H1 (cell line): Measurements from ENCODE around the gene DLL4. TPM values are rescaled to one million over a fixed set of nuclear protein-coding genes. Genes with fewer than 3 reads are reported as not detected.

ENCODE experiments used
- CTCF ChIA-PET: fragments of 300-600 bp; sonication (Branson Sonifier 250); formaldehyde crosslinking; loops from one replicate; lab custom pipeline; 2021; ENCODE audit not compliant: partially characterized antibody; lab: Charles Lee
- POLR2A ChIA-PET: fragments of 300-600 bp; sonication (Branson Sonifier 250); formaldehyde crosslinking; loops from one replicate; lab custom pipeline; 2021; ENCODE audit warnings: inconsistent platforms; ENCODE audit not compliant: partially characterized antibody; lab: Charles Lee
- DNase-seq, 2 experiments: peaks; one replicate each; pipeline versions ENCODE4 v3.0.0 to v3.0.0-alpha.2; 2010 to 2022; ENCODE audit warnings: low spot score in 2 of 2, low read depth in 1 of 2, mixed read lengths in 1 of 2
- FAIRE-seq: peaks from 2 replicates; lab custom pipeline; 2011; peaks lifted over from hg19 to GRCh38; lab: Jason Lieb, UNC
- H2AFZ ChIP-seq: 2 replicates; pipeline ENCODE4 v1.8.1; 2012; ENCODE audit warnings: low read length, inconsistent platforms
- H2AK5ac ChIP-seq: 2 replicates; pipeline ENCODE4 v1.6.1; 2013; ENCODE audit warnings: low read depth, low read length
- H2BK120ac ChIP-seq: replicated peaks from 2 replicates; pipeline ENCODE3; 2013; ENCODE audit warnings: low read depth, low read length, inconsistent platforms
- H2BK12ac ChIP-seq: 2 replicates; pipeline ENCODE4 v1.6.1; 2013; ENCODE audit warnings: low read depth, low read length
- H2BK15ac ChIP-seq: 2 replicates; pipeline ENCODE4 v1.6.1; 2013; ENCODE audit warnings: low read length
- H2BK20ac ChIP-seq: 2 replicates; pipeline ENCODE4 v1.6.1; 2013; ENCODE audit warnings: low read length
- H2BK5ac ChIP-seq: 2 replicates; pipeline ENCODE4 v1.6.1; 2013; ENCODE audit warnings: low read depth, low read length
- H3K14ac ChIP-seq: 2 replicates; pipeline ENCODE4 v1.6.1; 2013; ENCODE audit warnings: inconsistent platforms; ENCODE audit not compliant: insufficient read length
- H3K18ac ChIP-seq: 2 replicates; pipeline ENCODE4 v1.6.1; 2013; ENCODE audit warnings: low read length; ENCODE audit errors: extremely low read depth
- H3K23ac ChIP-seq: 2 replicates; pipeline ENCODE4 v1.6.1; 2013; ENCODE audit warnings: inconsistent platforms; ENCODE audit not compliant: insufficient read length
- H3K23me2 ChIP-seq: 2 replicates; pipeline ENCODE4 v1.6.1; 2013; ENCODE audit warnings: low read depth, low read length
- H3K27ac ChIP-seq: 2 replicates; pipeline ENCODE4 v1.6.1; 2011; ENCODE audit warnings: low read depth, low read length, inconsistent platforms
- H3K27me3 ChIP-seq, 4 experiments: replicated peaks in 1 of 4; 1 replicate in 1 of 4; 2 replicates in 3 of 4; pipeline versions ENCODE4 v1.6.1 to v1.8.1; 2011 to 2013; ENCODE audit warnings: low read length in 3 of 4, mild to moderate bottlenecking in 3 of 4, inconsistent platforms in 2 of 4, mixed read lengths in 2 of 4, moderate library complexity in 1 of 4; ENCODE audit not compliant: control insufficient read depth in 3 of 4, insufficient read depth in 3 of 4; ENCODE audit errors: extremely low read depth in 1 of 4
- H3K36me3 ChIP-seq, 4 experiments: 2 replicates each; pipeline versions ENCODE4 v1.6.1 to v1.8.1; 2011 to 2013; ENCODE audit warnings: mild to moderate bottlenecking in 4 of 4, low read length in 3 of 4, moderate library complexity in 2 of 4, control low read depth in 1 of 4, inconsistent platforms in 1 of 4; ENCODE audit not compliant: insufficient read depth in 4 of 4, control insufficient read depth in 2 of 4
- H3K4ac ChIP-seq: replicated peaks from 2 replicates; pipeline ENCODE3; 2013; ENCODE audit warnings: low read length, low read depth, mixed read lengths, inconsistent platforms; ENCODE audit not compliant: insufficient read length
- H3K4me1 ChIP-seq, 4 experiments: replicated peaks in 1 of 4; 1 replicate in 1 of 4; 2 replicates in 3 of 4; pipeline versions ENCODE4 v1.6.1 to v1.8.1; 2011 to 2013; ENCODE audit warnings: low read length in 3 of 4, inconsistent platforms in 2 of 4, mixed read lengths in 1 of 4; ENCODE audit not compliant: insufficient read depth in 4 of 4, control insufficient read depth in 3 of 4
- H3K4me2 ChIP-seq, 2 experiments: 2 replicates each; pipeline versions ENCODE4 v1.6.1 to v1.8.1; 2011 to 2013; ENCODE audit warnings: low read depth in 2 of 2, low read length in 2 of 2, control low read depth in 1 of 2, inconsistent platforms in 1 of 2, mild to moderate bottlenecking in 1 of 2; ENCODE audit not compliant: insufficient read depth in 1 of 2
- H3K4me3 ChIP-seq, 4 experiments: fragments of 200-600, 300-600 bp in 1 of 4; sonication (generic), shearing (Covaris generic), sonication (Bioruptor Twin) in 1 of 4; 2 replicates each; pipeline versions ENCODE4 v1.5.1 to v1.8.1; 2011 to 2016; ENCODE audit warnings: low read length in 4 of 4, low read depth in 3 of 4, control low read depth in 2 of 4, inconsistent platforms in 2 of 4, mild to moderate bottlenecking in 2 of 4, mixed read lengths in 1 of 4, moderate library complexity in 1 of 4; ENCODE audit not compliant: insufficient read depth in 2 of 4; ENCODE audit errors: extremely low read depth in 1 of 4
- H3K56ac ChIP-seq: replicated peaks from 2 replicates; pipeline ENCODE3; 2013; ENCODE audit warnings: low read depth, mild to moderate bottlenecking, mixed read lengths, low read length, inconsistent platforms; ENCODE audit not compliant: insufficient read length
- H3K79me1 ChIP-seq: 2 replicates; pipeline ENCODE4 v1.6.1; 2013; ENCODE audit warnings: low read depth, low read length, control low read depth
- H3K79me2 ChIP-seq, 2 experiments: 2 replicates each; pipeline versions ENCODE4 v1.6.1 to v1.8.1; 2012 to 2013; ENCODE audit warnings: low read length in 2 of 2, mild to moderate bottlenecking in 2 of 2, inconsistent platforms in 1 of 2; ENCODE audit not compliant: insufficient read depth in 2 of 2, control insufficient read depth in 1 of 2
- H3K9ac ChIP-seq, 4 experiments: replicated peaks in 1 of 4; 1 replicate in 1 of 4; 2 replicates in 3 of 4; pipeline versions ENCODE4 v1.6.1 to v1.8.1; 2011 to 2013; ENCODE audit warnings: low read depth in 3 of 4, low read length in 3 of 4, control low read depth in 2 of 4, mild to moderate bottlenecking in 2 of 4, moderate library complexity in 2 of 4, inconsistent platforms in 1 of 4; ENCODE audit errors: extremely low read depth in 1 of 4
- H3K9me3 ChIP-seq, 2 experiments: 2 replicates each; pipeline versions ENCODE4 v1.6.1 to v1.8.1; 2012 to 2013; ENCODE audit warnings: mild to moderate bottlenecking in 2 of 2, moderate library complexity in 2 of 2, control low read depth in 1 of 2, inconsistent platforms in 1 of 2, low read depth in 1 of 2, low read length in 1 of 2, mixed read lengths in 1 of 2; ENCODE audit not compliant: insufficient read depth in 2 of 2
- H4K20me1 ChIP-seq, 2 experiments: replicated peaks in 1 of 2; 2 replicates each; pipeline versions ENCODE3 to v1.8.1; 2011 to 2013; ENCODE audit warnings: inconsistent platforms in 2 of 2, low read length in 2 of 2, mild to moderate bottlenecking in 1 of 2; ENCODE audit not compliant: insufficient read depth in 2 of 2, control insufficient read depth in 1 of 2
- H4K5ac ChIP-seq: 2 replicates; pipeline ENCODE4 v1.6.1; 2013; ENCODE audit warnings: low read length, low read depth, mixed read lengths, inconsistent platforms; ENCODE audit not compliant: insufficient read length
- H4K8ac ChIP-seq: 2 replicates; pipeline ENCODE4 v1.8.0; 2013; ENCODE audit warnings: mild to moderate bottlenecking, moderate library complexity, low read length, inconsistent platforms; ENCODE audit not compliant: insufficient read depth; ENCODE audit errors: extremely low read depth
- H4K91ac ChIP-seq: replicated peaks from 2 replicates; pipeline ENCODE3; 2013; ENCODE audit warnings: low read length, mixed read lengths, inconsistent platforms; ENCODE audit not compliant: insufficient read length
- POLR2AphosphoS5 ChIP-seq: IDR thresholded peaks from 2 replicates; pipeline ENCODE4 v1.6.1; 2011; ENCODE audit warnings: low read depth, low read length
- TAF7 ChIP-seq: optimal IDR thresholded peaks from 2 replicates; pipeline ENCODE3; 2011; ENCODE audit warnings: low read depth, mild to moderate bottlenecking, inconsistent platforms, low read length, moderate library complexity, borderline replicate concordance
- WGBS, 2 experiments: shearing (Covaris generic) in 1 of 2; methylation state at CpG; one replicate each; pipeline versions ENCODE4 v1.1.6 to v1.1.7; 2013 to 2015; ENCODE audit warnings: low lambda C conversion rate in 2 of 2, mixed read lengths in 2 of 2, inconsistent platforms in 1 of 2, low coverage in 1 of 2, missing lambda C conversion rate in 1 of 2; ENCODE audit not compliant: insufficient replicate concordance in 2 of 2, insufficient coverage in 1 of 2, insufficient read length in 1 of 2; ENCODE audit errors: extremely low coverage in 1 of 2, missing lambda C conversion rate in 1 of 2; 5-methylcytosine and 5-hydroxymethylcytosine counted together
- polyA plus RNA-seq, 7 experiments: library from polyadenylated mRNA; depleted of rRNA in 3 of 7; stranded (reverse) in 5 of 7; unstranded in 2 of 7; fragments of >200 nt in 5 of 7; fragments of 200-250 nt in 2 of 7; gene quantifications; 1 replicate in 5 of 7; 2 replicates in 1 of 7; 4 replicates in 1 of 7; pipeline versions ENCODE4 v1.2.1 to v1.2.3, GENCODE V29; 2011 to 2013; ENCODE audit warnings: missing spikeins in 2 of 7, mixed read lengths in 2 of 7
- total RNA-seq: library from RNA; stranded (reverse); fragmentation: NEBNext Ultra II Directional; extraction: Animal tissue kit (Norgen Biotek cat#: 25700); gene quantifications from 2 replicates; pipeline ENCODE4 v1.2.1, GENCODE V29; 2021

DLL4 gene
- total and polyA plus RNA-seq, 2 of the 8 experiments (the other 6 are each of a cell fraction or from before 2014, with no cell fraction given) = 0.23 to 0.60 TPM

DNA sequence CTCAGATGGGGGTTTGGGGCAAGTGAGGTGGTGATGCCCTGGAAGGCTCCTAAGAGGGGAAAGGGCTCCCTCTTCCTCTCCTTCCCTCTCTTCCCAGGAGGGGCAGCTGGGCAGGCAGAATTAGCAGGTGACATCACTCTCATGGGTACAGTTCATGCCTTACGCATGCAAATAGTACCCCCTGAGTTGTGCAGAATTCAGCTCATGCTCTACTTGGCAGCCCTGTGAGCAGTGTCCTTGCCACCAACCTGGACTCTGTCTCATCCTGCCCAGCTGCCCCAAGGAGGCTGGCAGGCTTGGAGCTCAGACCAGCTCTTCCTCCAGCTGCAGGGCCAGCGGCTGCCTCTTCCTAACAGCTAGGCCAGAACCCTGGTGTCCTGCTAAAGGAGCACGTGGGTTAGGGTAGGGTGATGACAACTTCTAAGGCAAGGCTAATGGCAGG lies 27.4 kb downstream of the DLL4 start:
- no peak for FAIRE-seq
- no peaks in the 10 kb centered on the region; the same call in 1 of the 2 replicates for H3K79me1 ChIP-seq

More for the DNA sequence above, 27.4 kb downstream of the DLL4 start:
- ChIA-PET CTCF (interaction anchor here (1.1 to 4.7 kb wide), 4 partner anchors 15 to 51 kb away, joined by 3 to 48 read pairs (median 15); partner anchors contain the start of gene DLL4), POLR2A (interaction anchor here (0.7 to 43.8 kb wide), 14 partner anchors 5 to 376 kb away, joined by 3 to 1505 read pairs (median 6); partner anchors contain the start of genes CHAC1, DLL4, NUSAP1 and OIP5)
- Histone ChIP-seq H3K4ac (no peak overlapping the region), H3K14ac (no peak overlapping the region), H2AFZ (no peak overlapping the region), H4K20me1 (peaks cover 0 to 12% of the 10 kb centered on the region in 2 experiments), H3K23ac (no peak overlapping the region), H4K5ac (no peak overlapping the region), H2BK15ac (no peak overlapping the region), H3K79me2 (peaks cover 0 to 28% of the 10 kb centered on the region in 2 experiments; a peak in 2 of 4 replicates), H3K4me2 (peak overlapping the region in 1 of 2 experiments; percentile 84; a peak in 1 of 4 replicates), H2BK12ac (no peak overlapping the region), H3K18ac (no peak overlapping the region), H3K9me3 (no peaks in the 10 kb centered on the region), H3K4me3 (peak overlapping the region in 1 of 4 experiments; percentile 92; a peak in 1 of 8 replicates), H2BK120ac (no peak overlapping the region), H3K9ac (no peak overlapping the region), H3K4me1 (peaks cover 2 to 11% (median 8%) of the 10 kb centered on the region in 4 experiments; a peak in 6 of 7 replicates), H4K91ac (no peak overlapping the region), H2AK5ac (no peak overlapping the region), H3K56ac (no peak overlapping the region), H3K27ac (no peak overlapping the region), H3K27me3 (no peaks in the 10 kb centered on the region), H2BK5ac (no peak overlapping the region), H4K8ac (no peak overlapping the region), H3K23me2 (peaks cover 10% of the 10 kb centered on the region), H2BK20ac (no peak overlapping the region), H3K36me3 (peaks cover 8 to 33% (median 12%) of the 10 kb centered on the region in 4 experiments)
- DNase-seq = no peak
- 98% methylated on average over 3 of the region's 3 CpGs; no CpG with 5 or more reads in 1 of the 2 experiments for WGBS, 2 experiments
- TF ChIP-seq POLR2AphosphoS5 (peak; percentile 88), TAF7 (no peak)
